Measurements from ENCODE around the gene PLSCR4. TPM values are rescaled to one million over a fixed set of nuclear protein-coding genes. Genes with fewer than 3 reads are reported as not detected.
"Not testable (repeated sequence)": the region's sequence is repeated elsewhere in the genome, so short reads cannot be mapped to it uniquely, and the experiment has no call there.

PLSCR4 gene, protein sequence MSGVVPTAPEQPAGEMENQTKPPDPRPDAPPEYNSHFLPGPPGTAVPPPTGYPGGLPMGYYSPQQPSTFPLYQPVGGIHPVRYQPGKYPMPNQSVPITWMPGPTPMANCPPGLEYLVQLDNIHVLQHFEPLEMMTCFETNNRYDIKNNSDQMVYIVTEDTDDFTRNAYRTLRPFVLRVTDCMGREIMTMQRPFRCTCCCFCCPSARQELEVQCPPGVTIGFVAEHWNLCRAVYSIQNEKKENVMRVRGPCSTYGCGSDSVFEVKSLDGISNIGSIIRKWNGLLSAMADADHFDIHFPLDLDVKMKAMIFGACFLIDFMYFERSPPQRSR
- 0.71 and 1.0 TPM in 2 replicates for total RNA-seq (ENCODE audit: low replicate concordance)

DNA sequence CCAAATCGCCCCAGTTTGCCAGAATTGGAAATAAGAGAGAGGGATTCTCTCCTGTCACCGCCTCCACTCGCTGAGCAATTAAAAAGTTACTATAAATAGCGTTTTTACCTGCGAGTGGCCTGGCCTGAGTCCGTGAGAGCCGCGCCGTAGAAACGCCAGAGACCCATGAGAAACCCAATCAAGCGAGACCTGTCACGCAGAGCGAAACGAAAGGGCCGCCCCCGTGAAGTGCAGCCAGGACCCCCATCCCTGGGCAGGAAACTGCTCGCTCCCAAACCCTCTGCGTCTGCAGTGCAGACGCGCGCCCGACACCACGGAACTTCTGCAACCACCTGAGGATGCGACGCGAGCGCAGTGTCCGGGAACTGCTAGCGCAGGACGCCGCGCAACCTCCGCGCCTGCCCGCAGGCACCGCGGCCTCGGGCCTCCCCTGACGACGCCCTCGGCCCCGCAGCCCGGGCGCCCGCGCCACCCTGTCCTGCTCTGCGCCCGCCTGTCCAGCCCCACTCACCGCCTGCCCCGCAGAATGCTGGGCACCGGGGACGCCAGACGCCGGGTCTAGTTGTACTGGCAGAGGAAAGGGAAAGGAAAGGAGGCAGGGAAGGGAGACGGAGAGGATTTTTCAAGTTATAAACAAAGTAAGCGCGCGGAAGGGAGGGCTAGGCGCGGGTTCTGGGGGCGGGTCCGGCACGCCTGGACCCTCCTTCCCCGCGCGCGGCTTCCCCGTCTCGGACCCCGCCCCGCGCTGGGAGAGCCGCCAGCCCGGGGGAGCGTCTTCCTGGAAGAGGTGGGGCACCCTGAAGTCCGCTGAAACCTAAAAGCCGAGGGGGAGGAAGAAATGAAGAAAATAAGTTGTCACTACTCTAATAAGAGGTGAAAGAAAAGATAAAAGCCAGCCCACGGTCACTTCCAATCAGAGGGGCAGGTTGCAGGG is at the start of gene PLSCR4:
PLSCR4 (minus strand) TSS at position 657 of the 934 bp plus-strand sequence. CDS start 29,034 bp downstream, outside the sequence.
- H3K4me3 Mint-ChIP-seq, result peak within 1 kb of the TSS; percentile 93
- peaks cover 6% of the 10 kb centered on the region for H3K4me1 Mint-ChIP-seq
- peaks cover 3% of the 10 kb centered on the region for H3K27me3 Mint-ChIP-seq (ENCODE audit: insufficient read depth, low read depth)
- no peaks in the 10 kb centered on the region for H3K36me3 ChIP-seq
- peak; percentile 72 for DNase-seq (ENCODE audit: low spot score)
- H3K4me3 ChIP-seq, result peak within 1 kb of the TSS; percentile 81
- no peaks in the 10 kb centered on the region for H3K36me3 Mint-ChIP-seq
- H3F3A ChIP-seq (ENCODE audit: low read depth), result no peaks in the 10 kb centered on the region
- H3K9me3 ChIP-seq (ENCODE audit: low read depth), result no peaks in the 10 kb centered on the region
- H4K20me1 ChIP-seq (ENCODE audit: low read depth), result no peaks in the 10 kb centered on the region
- H3K9me3 Mint-ChIP-seq, result peaks cover 12% of the 10 kb centered on the region
- H3K4me2 ChIP-seq, result peak within 1 kb of the TSS; percentile 83
- H3K27ac Mint-ChIP-seq, result peak within 1 kb of the TSS; percentile 81
- peaks cover 24% of the 10 kb centered on the region for H3K27me3 ChIP-seq
- H3K79me2 ChIP-seq (ENCODE audit: low read depth), result no peaks in the 10 kb centered on the region
- TF ChIP-seq, protein P1, sequence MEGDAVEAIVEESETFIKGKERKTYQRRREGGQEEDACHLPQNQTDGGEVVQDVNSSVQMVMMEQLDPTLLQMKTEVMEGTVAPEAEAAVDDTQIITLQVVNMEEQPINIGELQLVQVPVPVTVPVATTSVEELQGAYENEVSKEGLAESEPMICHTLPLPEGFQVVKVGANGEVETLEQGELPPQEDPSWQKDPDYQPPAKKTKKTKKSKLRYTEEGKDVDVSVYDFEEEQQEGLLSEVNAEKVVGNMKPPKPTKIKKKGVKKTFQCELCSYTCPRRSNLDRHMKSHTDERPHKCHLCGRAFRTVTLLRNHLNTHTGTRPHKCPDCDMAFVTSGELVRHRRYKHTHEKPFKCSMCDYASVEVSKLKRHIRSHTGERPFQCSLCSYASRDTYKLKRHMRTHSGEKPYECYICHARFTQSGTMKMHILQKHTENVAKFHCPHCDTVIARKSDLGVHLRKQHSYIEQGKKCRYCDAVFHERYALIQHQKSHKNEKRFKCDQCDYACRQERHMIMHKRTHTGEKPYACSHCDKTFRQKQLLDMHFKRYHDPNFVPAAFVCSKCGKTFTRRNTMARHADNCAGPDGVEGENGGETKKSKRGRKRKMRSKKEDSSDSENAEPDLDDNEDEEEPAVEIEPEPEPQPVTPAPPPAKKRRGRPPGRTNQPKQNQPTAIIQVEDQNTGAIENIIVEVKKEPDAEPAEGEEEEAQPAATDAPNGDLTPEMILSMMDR (IDR thresholded peaks at IDR 0.05), result no peak
- TF ChIP-seq EZH2phosphoT487 (IDR thresholded peaks at IDR 0.05) (no peak), EZH2 (IDR thresholded peaks at IDR 0.05) (peak; percentile 59)
- peak within 1 kb of the TSS; percentile 100 for H2AFZ ChIP-seq (replicated peaks)
- H3K9ac ChIP-seq, result no peak within 1 kb of the TSS
- H3K4me1 ChIP-seq, result no peaks in the 10 kb centered on the region
- no peak within 1 kb of the TSS for H3K27ac ChIP-seq

DNA sequence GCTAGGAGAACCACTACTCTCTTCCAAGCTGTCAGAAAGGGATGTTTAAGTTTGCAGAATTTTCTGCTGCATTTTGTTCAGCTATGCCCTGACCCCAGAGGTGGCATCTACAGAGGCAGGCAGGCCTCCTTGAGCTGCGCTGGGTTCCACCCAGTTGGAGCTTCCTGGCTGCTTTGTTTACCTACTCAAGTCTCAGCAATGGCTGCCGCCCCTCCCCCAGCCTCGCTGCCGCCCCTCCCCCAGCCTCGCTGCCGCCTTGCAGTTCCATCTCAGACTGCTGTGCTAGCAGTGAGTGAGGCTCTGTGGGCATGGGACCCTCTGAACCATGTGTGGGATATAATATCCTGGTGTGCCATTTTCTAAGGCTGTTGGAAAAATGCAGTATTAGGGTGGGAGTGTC is 42.5 kb upstream of the PLSCR4 start:
- not testable (repeated sequence) for H4K20me1 ChIP-seq (ENCODE audit: low read depth); H3K36me3 ChIP-seq; H3K4me3 ChIP-seq; H3K79me2 ChIP-seq (ENCODE audit: low read depth); H3K4me2 ChIP-seq; H3K27me3 Mint-ChIP-seq (ENCODE audit: insufficient read depth, low read depth); H3K4me1 Mint-ChIP-seq; DNase-seq (ENCODE audit: low spot score); H3F3A ChIP-seq (ENCODE audit: low read depth); H3K9me3 ChIP-seq (ENCODE audit: low read depth); H3K27ac ChIP-seq; H3K4me3 Mint-ChIP-seq; H3K9ac ChIP-seq; H3K36me3 Mint-ChIP-seq; H3K27me3 ChIP-seq; H3K27ac Mint-ChIP-seq; H3K4me1 ChIP-seq; H2AFZ ChIP-seq (replicated peaks)
- peaks cover 14% of the 10 kb centered on the region for H3K9me3 Mint-ChIP-seq

DNA sequence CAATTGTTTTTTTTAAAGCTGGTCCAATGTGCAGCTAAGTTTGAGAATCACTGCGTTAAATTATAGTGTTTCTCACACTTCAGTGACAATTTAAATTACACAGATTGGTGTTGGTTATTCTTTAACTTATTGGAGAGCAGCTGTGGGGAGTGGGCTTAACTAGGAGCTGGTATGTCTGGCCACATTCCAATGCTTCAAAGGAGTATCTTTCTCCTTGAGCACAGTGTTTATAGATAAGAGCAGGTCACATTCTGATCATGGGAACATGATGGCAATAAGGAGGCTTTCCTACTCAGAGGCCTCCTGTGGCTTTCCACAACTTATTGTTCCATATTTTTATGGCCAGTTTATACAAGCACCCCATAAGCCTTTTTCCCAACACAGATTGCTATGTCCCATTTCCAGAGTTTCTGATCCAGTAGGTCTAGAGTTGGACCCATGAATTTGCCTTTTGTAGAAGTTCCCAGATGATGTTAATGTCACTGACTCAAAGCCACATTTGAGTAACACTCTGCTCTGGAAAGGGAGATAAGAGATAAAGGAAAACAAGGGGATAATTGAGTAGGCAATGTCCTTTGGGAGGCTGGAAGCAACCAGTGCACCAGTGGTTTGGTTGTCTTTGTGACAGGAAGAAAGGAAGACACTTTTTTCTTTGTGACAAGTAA is 33.0 kb upstream of the PLSCR4 start:
- Histone ChIP-seq H3K27ac (no peak overlapping the region), H4K20me1 (ENCODE audit: low read depth) (no peaks in the 10 kb centered on the region), H3K27me3 (no peaks in the 10 kb centered on the region), H3F3A (ENCODE audit: low read depth) (no peaks in the 10 kb centered on the region), H3K36me3 (no peaks in the 10 kb centered on the region), H3K4me2 (no peak overlapping the region), H3K9me3 (ENCODE audit: low read depth) (no peaks in the 10 kb centered on the region), H3K79me2 (ENCODE audit: low read depth) (no peaks in the 10 kb centered on the region), H3K4me3 (no peak overlapping the region), H3K4me1 (no peaks in the 10 kb centered on the region), H3K9ac (no peak overlapping the region), H2AFZ (replicated peaks) (no peak overlapping the region)
- Mint-ChIP-seq H3K4me3 (no peak overlapping the region), H3K4me1 (no peaks in the 10 kb centered on the region), H3K27ac (no peak overlapping the region), H3K36me3 (no peaks in the 10 kb centered on the region), H3K27me3 (ENCODE audit: insufficient read depth, low read depth) (no peaks in the 10 kb centered on the region), H3K9me3 (peaks cover 7% of the 10 kb centered on the region)
- TF ChIP-seq, protein P1 (IDR thresholded peaks at IDR 0.05), result no peak
- no peak for TF ChIP-seq EZH2phosphoT487 (IDR thresholded peaks at IDR 0.05)
- TF ChIP-seq EZH2 (IDR thresholded peaks at IDR 0.05), result no peak
- DNase-seq (ENCODE audit: low spot score), result no peak
